ENCODE measurements around the gene CA5A.

The CA5A gene

DNA sequence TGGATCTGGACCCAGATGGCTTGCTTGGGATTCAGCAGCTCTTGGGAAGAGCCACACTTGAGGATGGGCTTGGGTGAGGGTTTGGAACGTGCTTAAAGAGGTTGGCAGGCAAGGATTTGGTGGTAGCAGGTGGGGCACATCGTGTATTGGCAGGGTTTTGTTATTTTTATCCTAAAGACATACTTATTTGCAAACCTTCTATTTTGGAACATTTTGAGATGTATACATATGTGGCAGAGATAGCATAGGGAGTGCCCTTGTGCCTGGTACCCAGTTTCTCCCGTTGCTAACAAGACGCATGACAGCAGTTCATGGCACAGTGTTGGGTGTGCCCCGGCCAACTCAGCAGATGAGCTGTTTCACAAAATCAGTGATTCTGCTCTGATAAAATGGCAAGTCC lies 24.0 kb upstream of the CA5A start:
- TF ChIP-seq, protein P1, sequence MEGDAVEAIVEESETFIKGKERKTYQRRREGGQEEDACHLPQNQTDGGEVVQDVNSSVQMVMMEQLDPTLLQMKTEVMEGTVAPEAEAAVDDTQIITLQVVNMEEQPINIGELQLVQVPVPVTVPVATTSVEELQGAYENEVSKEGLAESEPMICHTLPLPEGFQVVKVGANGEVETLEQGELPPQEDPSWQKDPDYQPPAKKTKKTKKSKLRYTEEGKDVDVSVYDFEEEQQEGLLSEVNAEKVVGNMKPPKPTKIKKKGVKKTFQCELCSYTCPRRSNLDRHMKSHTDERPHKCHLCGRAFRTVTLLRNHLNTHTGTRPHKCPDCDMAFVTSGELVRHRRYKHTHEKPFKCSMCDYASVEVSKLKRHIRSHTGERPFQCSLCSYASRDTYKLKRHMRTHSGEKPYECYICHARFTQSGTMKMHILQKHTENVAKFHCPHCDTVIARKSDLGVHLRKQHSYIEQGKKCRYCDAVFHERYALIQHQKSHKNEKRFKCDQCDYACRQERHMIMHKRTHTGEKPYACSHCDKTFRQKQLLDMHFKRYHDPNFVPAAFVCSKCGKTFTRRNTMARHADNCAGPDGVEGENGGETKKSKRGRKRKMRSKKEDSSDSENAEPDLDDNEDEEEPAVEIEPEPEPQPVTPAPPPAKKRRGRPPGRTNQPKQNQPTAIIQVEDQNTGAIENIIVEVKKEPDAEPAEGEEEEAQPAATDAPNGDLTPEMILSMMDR (conservative IDR thresholded peaks at IDR 0.05) = no peak
- H3K27ac ChIP-seq = no peak overlapping the region

DNA sequence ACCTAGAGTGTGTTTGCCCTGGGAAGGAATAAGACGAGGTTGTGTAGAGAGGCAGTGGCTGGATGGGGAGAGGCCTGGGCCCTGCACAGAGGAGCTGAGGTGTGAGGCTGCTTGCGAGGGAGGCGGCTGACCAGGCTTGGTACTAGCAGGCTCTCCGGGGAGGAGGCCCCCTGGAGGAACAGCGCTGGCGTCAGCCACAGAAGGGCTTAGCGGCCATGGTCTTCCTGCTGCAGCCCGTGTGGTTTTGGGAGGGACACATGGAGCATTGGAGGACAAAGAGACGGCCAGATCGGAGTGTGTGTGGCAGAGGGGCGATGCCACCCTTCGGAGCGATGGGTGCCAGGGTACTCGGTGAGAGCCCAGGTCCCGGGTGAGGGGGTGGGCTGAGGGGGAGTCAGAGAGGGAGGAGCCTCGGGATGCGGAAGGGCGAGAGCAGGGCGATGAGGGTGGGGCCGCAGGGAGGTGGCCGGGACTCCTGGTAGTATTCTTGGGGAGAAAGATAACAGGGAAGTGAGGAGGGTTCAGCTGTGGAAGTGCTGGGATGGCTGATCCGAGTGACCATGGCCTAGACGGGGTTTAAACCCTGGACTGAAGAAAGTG lies 23.2 kb upstream of the CA5A start:
- TF ChIP-seq, protein P1 (conservative IDR thresholded peaks at IDR 0.05) = no peak
- no peak overlapping the region for H3K27ac ChIP-seq

DNA sequence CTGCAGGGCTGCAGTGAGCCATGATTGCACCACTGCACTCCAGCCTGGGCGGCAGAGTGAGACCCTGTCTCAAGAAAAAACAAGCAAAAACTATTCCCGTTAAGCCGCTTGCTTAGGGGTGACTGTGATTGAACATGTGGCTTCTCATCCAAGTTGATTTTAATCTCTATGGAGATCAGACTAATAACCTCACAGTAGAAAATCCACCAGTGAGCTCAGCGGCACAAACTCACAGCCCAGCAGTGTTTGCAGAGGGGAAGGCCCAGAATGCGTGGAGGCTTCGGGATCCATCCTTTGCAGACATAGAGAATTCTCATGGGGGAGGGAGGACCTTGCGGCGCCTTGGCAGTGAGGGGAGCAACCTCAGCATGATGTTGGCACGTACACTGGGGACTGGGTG lies 22.3 kb upstream of the CA5A start:
- H3K27ac ChIP-seq = no peak overlapping the region
- TF ChIP-seq, protein P1 (conservative IDR thresholded peaks at IDR 0.05) = no peak

DNA sequence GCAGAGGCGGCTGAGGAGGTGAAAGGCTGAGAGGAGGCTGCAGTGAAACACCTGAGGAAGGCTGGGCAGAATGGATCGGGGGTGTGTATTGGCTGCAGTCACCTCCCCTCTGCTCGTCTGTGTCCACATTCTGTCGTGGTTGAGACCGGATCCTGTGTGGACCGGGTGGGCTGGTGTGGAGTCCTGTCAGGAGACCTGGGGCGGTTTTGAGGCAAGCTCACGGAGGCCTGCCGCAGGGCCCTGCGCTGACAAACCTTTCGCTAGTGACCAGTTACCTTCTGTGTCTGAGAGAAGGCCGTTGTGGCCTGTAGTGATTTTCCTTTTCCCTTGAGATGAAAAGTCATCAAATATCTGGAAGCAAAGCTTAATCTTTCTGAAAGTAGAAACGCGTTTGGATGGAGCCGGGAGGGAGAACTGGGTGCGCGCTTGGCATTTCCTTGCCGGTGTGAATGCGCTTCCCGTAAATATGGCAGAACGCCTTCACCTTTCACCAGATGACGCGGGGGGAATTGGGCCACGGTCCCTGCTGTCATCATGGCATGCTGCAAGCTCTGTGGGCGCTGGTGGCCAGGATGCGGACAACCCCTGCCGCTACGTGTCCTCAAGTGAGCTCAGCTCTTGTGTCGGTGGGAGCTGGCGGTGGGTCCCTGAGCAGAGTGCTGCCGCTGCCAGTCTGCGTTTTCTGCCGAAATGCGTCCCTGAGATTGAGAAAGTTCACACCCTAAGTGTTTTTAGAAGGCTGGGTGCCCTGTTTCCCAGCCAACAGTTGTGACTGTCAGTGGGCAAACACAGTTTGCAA lies 21.2 kb upstream of the CA5A start:
- H3K27ac ChIP-seq = no peak overlapping the region

DNA sequence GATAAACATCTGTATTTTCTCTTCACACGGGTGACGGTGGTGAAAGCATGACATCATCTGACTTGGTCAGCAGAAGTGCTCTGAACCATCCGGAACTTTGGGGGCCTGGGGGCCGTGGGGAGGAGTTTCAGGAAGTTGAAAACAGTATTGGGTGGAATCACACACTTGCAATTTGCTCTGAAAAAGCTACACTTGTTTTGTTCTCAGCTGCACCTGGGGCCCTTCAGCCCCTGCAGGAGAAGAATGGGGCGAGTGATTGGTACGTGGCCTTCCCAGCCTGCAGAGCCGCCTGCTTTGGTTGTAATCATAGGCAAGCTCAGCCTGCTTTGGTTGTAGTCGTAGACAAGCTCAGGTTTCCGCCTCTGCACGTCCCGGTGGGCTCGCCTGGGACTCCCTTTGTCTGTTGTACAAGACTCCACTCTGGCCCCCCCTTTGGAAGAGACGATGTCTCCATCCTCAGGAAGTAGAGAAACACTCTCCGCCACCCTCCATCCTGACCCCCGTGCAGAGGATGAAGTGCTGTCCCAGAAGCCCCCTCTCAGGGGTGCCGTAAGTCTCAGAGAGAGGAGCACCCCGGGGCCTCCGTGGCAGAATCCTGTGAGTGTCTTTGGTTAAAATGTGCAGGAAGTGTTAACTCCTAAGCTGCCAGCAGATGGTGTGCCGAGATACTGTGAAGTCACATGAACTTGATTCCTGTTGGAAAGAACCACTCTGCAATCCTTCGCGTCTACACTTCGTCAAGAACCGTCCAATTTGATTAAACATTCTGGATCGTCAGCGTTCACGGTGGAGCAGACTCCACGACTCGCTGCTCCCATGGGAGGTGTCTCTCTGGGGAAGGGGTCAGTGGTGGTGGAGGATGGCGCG lies 20.3 kb upstream of the CA5A start:
- TF ChIP-seq, protein P1 (conservative IDR thresholded peaks at IDR 0.05) = no peak
- H3K27ac ChIP-seq = no peak overlapping the region

More for the DNA sequence above, 21.2 kb upstream of the CA5A start:
- TF ChIP-seq, protein P1 (conservative IDR thresholded peaks at IDR 0.05) = no peak

DNA sequence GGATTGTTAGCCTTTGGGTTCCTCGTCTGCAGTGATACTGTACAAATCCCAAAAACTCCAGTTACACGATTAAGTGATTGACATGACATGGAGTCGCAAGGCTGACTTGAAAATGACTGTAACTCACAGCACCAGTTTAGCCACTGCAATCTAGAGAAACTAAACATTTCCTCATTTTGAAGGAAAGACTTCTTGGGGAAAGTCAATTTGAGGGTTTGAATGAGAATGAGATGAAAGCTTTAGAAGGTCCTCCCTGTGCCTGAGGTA lies 19.7 kb upstream of the CA5A start:
- TF ChIP-seq, protein P1 (conservative IDR thresholded peaks at IDR 0.05) = no peak
- H3K27ac ChIP-seq = no peak overlapping the region
